Adrenal gland (tissue), 12 donors: Measurements from ENCODE around the gene CAVIN1. TPM values are rescaled to one million over a fixed set of nuclear protein-coding genes. Genes with fewer than 3 reads are reported as not detected.

ENCODE experiments used
- DNase-seq, 7 donors: peaks; one replicate each; pipeline ENCODE4 v3.0.0-alpha.2; 2019 to 2020
- H3K27ac ChIP-seq, 5 donors: fragments of 200-600 bp; sonication (generic) in 4 of 5; 1 replicate in 3 of 5; 2 replicates in 2 of 5; pipeline versions ENCODE4 v1.5.1 to v1.8.0; 2016 to 2020; ENCODE audit warnings: mild to moderate bottlenecking in 1 of 5
- H3K27me3 ChIP-seq: fragments of 200-600 bp; 2 replicates; pipeline ENCODE4 v1.8.0; 2021
- H3K36me3 ChIP-seq, 2 donors: fragments of 200-600 bp; replicated peaks in 1 of 2; 1 replicate in 1 of 2; 2 replicates in 1 of 2; pipeline versions ENCODE4 v1.5.1 to v1.8.0; 2018 to 2022
- H3K4me1 ChIP-seq, 2 donors: fragments of 200-600 bp; replicated peaks in 1 of 2; 1 replicate in 1 of 2; 2 replicates in 1 of 2; pipeline versions ENCODE4 v1.5.1 to v1.8.0; 2018 to 2021
- H3K4me3 ChIP-seq, 4 donors: fragments of 200-600 bp; sonication (generic) in 3 of 4; one replicate each; pipeline ENCODE4 v1.5.1; 2016 to 2018
- H3K9me3 ChIP-seq, 3 donors: fragments of 200-600 bp; sonication (generic) in 1 of 3; replicated peaks in 1 of 3; 1 replicate in 2 of 3; 2 replicates in 1 of 3; pipeline versions ENCODE4 v1.5.1 to v1.8.0; 2016 to 2021
- CTCF ChIP-seq, 6 experiments: fragments of 450-650 bp in 4 of 6; fragments of 200-600 bp in 2 of 6; sonication (generic) in 1 of 6; IDR thresholded peaks; 1 replicate in 5 of 6; 2 replicates in 1 of 6; pipeline versions ENCODE4 v1.5.1 to v1.8.0; 2016 to 2021; ENCODE audit warnings: antibody characterized with exemption in 6 of 6, mild to moderate bottlenecking in 2 of 6, moderate library complexity in 1 of 6
- POLR2A ChIP-seq, 2 donors: fragments of 450-650 bp; IDR thresholded peaks; one replicate each; pipeline ENCODE4 v1.6.1; 2017; ENCODE audit warnings: antibody characterized with exemption in 2 of 2, mild to moderate bottlenecking in 2 of 2, moderate library complexity in 1 of 2
- WGBS, 4 donors: extraction: QIAGEN DNeasy Blood & Tissue Kit in 2 of 4; methylation state at CpG; one replicate each; pipeline versions ENCODE4 v1.1.5 to v1.1.7; 2013 to 2017; 5-methylcytosine and 5-hydroxymethylcytosine counted together
- intact Hi-C, 2 donors: fragments of 100-400 bp; cut with DNase I; formaldehyde crosslinking; loops; one replicate each; pipeline versions ENCODE4 v1.14.1 to v1.15.0; 2022 to 2023
- polyA plus RNA-seq, 3 donors: library from polyadenylated mRNA; stranded (reverse); fragments of 200-250 nt in 2 of 3; fragments of 350-450 nt in 1 of 3; fragmentation: Illumina TruSeq in 1 of 3; extraction: RNeasy Lipid Tissue Mini Kit (QIAGEN cat#74804) in 1 of 3; gene quantifications; one replicate each; pipeline ENCODE4 v1.2.3, GENCODE V29; 2013 to 2014
- total RNA-seq, 9 donors: library from RNA; depleted of rRNA in 4 of 9; stranded (reverse); fragments of >200 nt in 4 of 9; fragments of 120-200 nt in 1 of 9; fragmentation: NEBNext Ultra II Directional in 1 of 9; extraction: Animal tissue kit (Norgen Biotek cat#: 25700) in 1 of 9; gene quantifications; one replicate each; pipeline versions ENCODE4 v1.1.0 to v1.2.4, GENCODE V29; 2013 to 2023
- donor health status: healthy with polysubstance abuse.
- donor health status: Bipolar disorder and iron deficiency.
- donor health status: DM: yes; HTN: yes; CAD: no.
- donor health status: DM: no; HTN: no; CAD: no.
- donor health status: DM: no; HTN: no; CAD: no.
- donor health status: DM: yes; HTN: yes; CAD: no.

The CAVIN1 gene
- total and polyA plus RNA-seq, 12 donors: 13.1 to 206 (median 132) TPM

GRCh38 chr17:42431758-42432161 is 8.7 kb upstream of the CAVIN1 start:
- no peak for DNase-seq
- 51 to 72% (median 57%) methylated on average over 3 of the region's 3 CpGs for WGBS, 4 donors
- H3K36me3 ChIP-seq: no peaks in the 10 kb centered on the region
- no peak overlapping the region for H3K4me3 ChIP-seq
- H3K27me3 ChIP-seq: no peaks in the 10 kb centered on the region
- H3K27ac ChIP-seq: no peak overlapping the region
- no peak for TF ChIP-seq CTCF (IDR thresholded peaks at IDR 0.05)
- TF ChIP-seq POLR2A (IDR thresholded peaks at IDR 0.05): no peak
- intact Hi-C loops: no loop called here
- peaks cover 0 to 13% of the 10 kb centered on the region in 2 donors for H3K4me1 ChIP-seq
- H3K9me3 ChIP-seq: no peaks in the 10 kb centered on the region

- H3K27ac ChIP-seq: no peak overlapping the region
- intact Hi-C loops: loop anchor here in 1 of 2 donors (5.0 kb wide), 1 partner anchor 87 kb away; no protein-coding TSS in a partner anchor
- 72 to 90% (median 81%) methylated on average over 3 of the region's 3 CpGs for WGBS, 4 donors
- no peak overlapping the region for H3K4me3 ChIP-seq
- H3K4me1 ChIP-seq: peaks cover 0 to 13% of the 10 kb centered on the region in 2 donors
- H3K9me3 ChIP-seq: no peaks in the 10 kb centered on the region
- no peaks in the 10 kb centered on the region for H3K36me3 ChIP-seq
- DNase-seq: peak in 1 of 7 donors; percentile 7
- TF ChIP-seq POLR2A (IDR thresholded peaks at IDR 0.05) (no peak), CTCF (IDR thresholded peaks at IDR 0.05) (no peak)
- H3K27me3 ChIP-seq: no peaks in the 10 kb centered on the region
Measured at GRCh38 chr17:42429726-42430447, 6.8 kb upstream of the CAVIN1 start.

- WGBS, 4 donors: 40 to 45% (median 43%) methylated on average over 4 of the region's 4 CpGs
- peaks cover 0 to 13% of the 10 kb centered on the region in 2 donors for H3K4me1 ChIP-seq
- no peaks in the 10 kb centered on the region for H3K27me3 ChIP-seq
- peak overlapping the region in 2 of 5 donors; percentile 24 to 33 for H3K27ac ChIP-seq
- intact Hi-C loops: loop anchor here in 1 of 2 donors (5.0 kb wide), 1 partner anchor 89 kb away; no protein-coding TSS in a partner anchor
- no peaks in the 10 kb centered on the region for H3K36me3 ChIP-seq
- DNase-seq: peak; percentile 57 to 83 (median 72)
- TF ChIP-seq POLR2A (IDR thresholded peaks at IDR 0.05): no peak
- peak; percentile 63 to 76 (median 74) for TF ChIP-seq CTCF (IDR thresholded peaks at IDR 0.05)
- no peaks in the 10 kb centered on the region for H3K9me3 ChIP-seq
- no peak overlapping the region for H3K4me3 ChIP-seq
Measured at GRCh38 chr17:42428141-42428944, 5.3 kb upstream of the CAVIN1 start.

GRCh38 chr17:42424991-42425610 is 2.0 kb upstream of the CAVIN1 start:
- intact Hi-C loops: loop anchor here (5.0 kb wide), 2 partner anchors 92 to 97 kb away; no protein-coding TSS in a partner anchor
- no peak overlapping the region for H3K27ac ChIP-seq
- H3K36me3 ChIP-seq: no peaks in the 10 kb centered on the region
- H3K27me3 ChIP-seq: no peaks in the 10 kb centered on the region
- no peak for TF ChIP-seq CTCF (IDR thresholded peaks at IDR 0.05)
- TF ChIP-seq POLR2A (IDR thresholded peaks at IDR 0.05): no peak
- WGBS, 4 donors: 83 to 95% (median 92%) methylated on average over 4 of the region's 4 CpGs
- H3K9me3 ChIP-seq: no peaks in the 10 kb centered on the region
- no peak overlapping the region for H3K4me3 ChIP-seq
- peak in 1 of 7 donors; percentile 10 for DNase-seq
- peaks cover 6 to 12% of the 10 kb centered on the region in 2 donors for H3K4me1 ChIP-seq
